ENCODE data around the gene RPL18A. TPM values are rescaled to one million over a fixed set of nuclear protein-coding genes. Genes with fewer than 3 reads are reported as not detected.

Gene RPL18A
- total RNA-seq, 1 experiment from 2014 or later: 2,837 TPM

DNA sequence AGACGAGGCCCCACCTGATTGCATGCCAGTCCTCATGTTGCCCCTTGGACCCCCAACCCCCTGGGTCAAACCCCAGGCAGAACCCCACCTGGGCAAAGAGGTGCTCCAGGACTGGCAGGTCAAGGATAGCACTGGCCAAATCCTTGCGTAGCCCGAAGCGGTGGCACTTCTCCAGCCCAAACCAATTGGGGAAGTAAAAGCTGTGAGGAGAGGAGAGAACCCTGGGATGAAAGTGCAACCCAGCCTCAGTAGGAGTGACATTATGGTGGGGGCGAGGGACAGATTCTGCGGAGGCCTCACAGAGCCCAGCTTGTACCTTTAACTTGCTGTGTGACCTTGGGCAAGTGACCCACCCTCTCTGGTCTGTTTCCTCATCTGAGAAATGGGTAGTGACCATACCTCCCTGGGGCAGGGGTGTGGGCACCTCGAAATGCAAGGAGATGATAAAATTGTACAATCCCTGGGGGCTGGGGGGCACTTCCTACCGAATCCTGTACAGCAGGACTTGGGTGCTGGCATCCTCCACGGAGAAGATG, 16.4 kb upstream of the RPL18A start:
- TF ChIP-seq, protein P1, sequence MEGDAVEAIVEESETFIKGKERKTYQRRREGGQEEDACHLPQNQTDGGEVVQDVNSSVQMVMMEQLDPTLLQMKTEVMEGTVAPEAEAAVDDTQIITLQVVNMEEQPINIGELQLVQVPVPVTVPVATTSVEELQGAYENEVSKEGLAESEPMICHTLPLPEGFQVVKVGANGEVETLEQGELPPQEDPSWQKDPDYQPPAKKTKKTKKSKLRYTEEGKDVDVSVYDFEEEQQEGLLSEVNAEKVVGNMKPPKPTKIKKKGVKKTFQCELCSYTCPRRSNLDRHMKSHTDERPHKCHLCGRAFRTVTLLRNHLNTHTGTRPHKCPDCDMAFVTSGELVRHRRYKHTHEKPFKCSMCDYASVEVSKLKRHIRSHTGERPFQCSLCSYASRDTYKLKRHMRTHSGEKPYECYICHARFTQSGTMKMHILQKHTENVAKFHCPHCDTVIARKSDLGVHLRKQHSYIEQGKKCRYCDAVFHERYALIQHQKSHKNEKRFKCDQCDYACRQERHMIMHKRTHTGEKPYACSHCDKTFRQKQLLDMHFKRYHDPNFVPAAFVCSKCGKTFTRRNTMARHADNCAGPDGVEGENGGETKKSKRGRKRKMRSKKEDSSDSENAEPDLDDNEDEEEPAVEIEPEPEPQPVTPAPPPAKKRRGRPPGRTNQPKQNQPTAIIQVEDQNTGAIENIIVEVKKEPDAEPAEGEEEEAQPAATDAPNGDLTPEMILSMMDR (conservative IDR thresholded peaks at IDR 0.05): no peak
- Histone ChIP-seq H4K91ac (ENCODE audit: insufficient read length, low read depth, low read length) (no peak overlapping the region), H2AK5ac (ENCODE audit: insufficient read length, low read length) (no peak overlapping the region), H2BK5ac (ENCODE audit: insufficient read length, low read length) (no peak overlapping the region), H3K18ac (ENCODE audit: insufficient read length, low read depth, low read length) (no peak overlapping the region), H3K4me2 (ENCODE audit: insufficient read depth, insufficient read length, low read length) (no peak overlapping the region), H2BK15ac (ENCODE audit: low read depth, low read length) (no peak overlapping the region), H3K56ac (ENCODE audit: insufficient read length, low read depth, low read length) (no peak overlapping the region), H3K9me3 (ENCODE audit: control insufficient read depth, low read depth, low read length) (no peaks in the 10 kb centered on the region), H4K20me1 (ENCODE audit: control insufficient read depth, insufficient read depth, insufficient read length) (no peaks in the 10 kb centered on the region), H2BK12ac (ENCODE audit: insufficient read length, low read depth, low read length) (no peak overlapping the region), H3K79me1 (ENCODE audit: insufficient read depth, low read depth, low read length, poor library complexity, severe bottlenecking) (no peaks in the 10 kb centered on the region), H3K79me2 (ENCODE audit: insufficient read depth, low read length) (no peaks in the 10 kb centered on the region), H2BK20ac (ENCODE audit: low read depth, low read length, poor library complexity, severe bottlenecking) (no peak overlapping the region), H2AFZ (ENCODE audit: low read length) (no peak overlapping the region), H3K27me3 (ENCODE audit: insufficient read depth, low read length) (no peaks in the 10 kb centered on the region), H3K23ac (ENCODE audit: insufficient read length, low read depth, low read length) (no peak overlapping the region), H3K9ac (ENCODE audit: extremely low read depth, insufficient read length, low read length) (no peak overlapping the region), H4K5ac (ENCODE audit: insufficient read length, low read depth, low read length) (no peak overlapping the region), H3T11ph (ENCODE audit: low read length) (no peak overlapping the region), H4K8ac (replicated peaks; ENCODE audit: insufficient read length, low read depth, low read length) (no peak overlapping the region), H3K27ac (ENCODE audit: insufficient read length, low read depth, low read length) (no peak overlapping the region), H3K4me1 (ENCODE audit: insufficient read depth, low read length) (no peaks in the 10 kb centered on the region), H3K23me2 (ENCODE audit: insufficient read length, low read depth, low read length, poor library complexity, severe bottlenecking) (peaks cover 13% of the 10 kb centered on the region), H3K14ac (ENCODE audit: insufficient read depth, low read length) (no peak overlapping the region), H3K4ac (ENCODE audit: low read depth, low read length) (no peak overlapping the region), H2BK120ac (ENCODE audit: low read depth, low read length, poor library complexity, severe bottlenecking) (no peak overlapping the region)
- H3K4me1 Mint-ChIP-seq: peaks cover 6 to 15% of the 10 kb centered on the region in 2 experiments
- H3K9me3 Mint-ChIP-seq: no peaks in the 10 kb centered on the region
- H3K36me3 Mint-ChIP-seq (ENCODE audit: insufficient read depth in 1 of 3, low read depth in 3 of 3): no peaks in the 10 kb centered on the region; a peak in 1 of 7 replicates
- no CpG with 5 or more reads among the region's 9 CpGs for WGBS (ENCODE audit: extremely low coverage, insufficient read length, low lambda C conversion rate)
- no peak for DNase-seq
- H3K27me3 Mint-ChIP-seq (ENCODE audit: low read depth): peaks cover 53% of the 10 kb centered on the region
- H3K4me3 Mint-ChIP-seq: peak overlapping the region in 1 of 2 experiments; percentile 78; a peak in 2 of 5 replicates
- no peak overlapping the region; a peak in 1 of 7 replicates for H3K27ac Mint-ChIP-seq

Data from H9 (cell line).